HG03060 (cell line): ENCODE results near the gene EEF2.

Experiments used
- ATAC-seq: cut with Tn5 transposase; IDR thresholded peaks from one replicate; pipeline ENCODE4 v1.9.1; 2021; ENCODE audit warnings: low read depth, moderate number of reproducible peaks; ENCODE audit not compliant: unreplicated experiment

EEF2 gene

DNA sequence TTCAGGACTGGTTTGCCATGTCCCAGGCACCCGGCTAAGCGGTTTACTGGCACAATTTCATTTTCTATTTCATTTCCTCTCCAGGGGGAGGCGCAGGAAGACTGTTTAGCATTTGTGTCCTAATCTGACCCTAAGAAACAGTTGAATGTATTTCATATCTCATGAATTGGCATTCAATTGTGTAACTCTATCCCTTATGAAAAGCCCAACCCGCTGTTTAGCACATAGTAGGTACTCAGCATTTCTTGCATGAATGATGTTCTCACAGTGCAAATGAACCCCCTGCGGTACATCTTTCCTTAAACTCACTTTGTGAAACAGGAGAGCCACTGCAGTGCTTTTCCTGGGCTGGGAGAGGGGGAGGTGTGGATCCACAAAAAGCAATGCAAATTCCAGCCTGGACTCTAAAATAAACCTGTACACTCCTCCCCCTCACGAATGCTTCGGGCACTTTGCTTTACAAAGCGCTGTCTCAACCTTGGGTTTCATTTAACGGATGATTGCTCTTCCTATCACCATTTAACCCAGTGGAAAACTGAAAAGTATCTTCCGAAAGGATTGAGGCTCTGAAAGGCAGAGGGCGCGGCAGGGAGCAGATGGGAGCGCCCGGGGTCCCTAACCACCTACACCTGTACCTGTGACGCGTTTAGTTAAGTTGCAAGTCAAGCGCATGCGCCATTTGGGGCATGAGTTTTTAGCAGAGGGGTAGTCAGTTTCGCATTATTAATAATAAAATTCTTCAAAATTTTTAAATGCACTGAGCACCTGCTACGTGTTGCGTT is 1.2 kb upstream of the EEF2 start:
- ATAC-seq, result no peak

- no peak for ATAC-seq
Observed at GRCh38 chr19:3985643-3986259, 488 bp upstream of the EEF2 start.

- no peak for ATAC-seq
Observed at GRCh38 chr19:3984584-3984907, 717 bp downstream of the EEF2 start.

GRCh38 chr19:3983936-3984583 is 1.2 kb downstream of the EEF2 start:
- no peak for ATAC-seq

DNA sequence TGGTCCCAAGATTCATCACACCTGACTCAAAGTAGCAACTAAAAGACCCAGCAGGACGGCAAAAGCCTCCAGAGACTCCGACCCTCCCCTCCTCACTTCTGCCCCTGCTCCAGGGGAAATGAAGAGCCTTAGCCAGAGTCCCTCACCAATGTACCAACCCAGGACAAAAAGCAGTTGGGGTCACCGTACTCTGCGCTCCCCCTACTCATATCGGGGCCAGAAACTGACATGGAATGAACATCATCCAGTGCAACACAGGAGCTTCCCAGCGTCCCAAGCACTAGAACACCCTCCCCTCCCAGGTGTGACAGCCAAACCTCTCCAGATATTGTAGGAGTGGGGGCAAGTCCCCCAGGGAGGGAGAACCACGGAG is 1.7 kb downstream of the EEF2 start:
- no peak for ATAC-seq

GRCh38 chr19:3982701-3983541 is 2.3 kb downstream of the EEF2 start:
- no peak for ATAC-seq

- no peak for ATAC-seq
Observed at GRCh38 chr19:3981736-3982681, 3.3 kb downstream of the EEF2 start.

GRCh38 chr19:3981373-3981735 is 3.9 kb downstream of the EEF2 start:
- ATAC-seq, result no peak

GRCh38 chr19:3980353-3981251 is 4.7 kb downstream of the EEF2 start:
- no peak for ATAC-seq

GRCh38 chr19:3979674-3980352 is 5.5 kb downstream of the EEF2 start:
- no peak for ATAC-seq

DNA sequence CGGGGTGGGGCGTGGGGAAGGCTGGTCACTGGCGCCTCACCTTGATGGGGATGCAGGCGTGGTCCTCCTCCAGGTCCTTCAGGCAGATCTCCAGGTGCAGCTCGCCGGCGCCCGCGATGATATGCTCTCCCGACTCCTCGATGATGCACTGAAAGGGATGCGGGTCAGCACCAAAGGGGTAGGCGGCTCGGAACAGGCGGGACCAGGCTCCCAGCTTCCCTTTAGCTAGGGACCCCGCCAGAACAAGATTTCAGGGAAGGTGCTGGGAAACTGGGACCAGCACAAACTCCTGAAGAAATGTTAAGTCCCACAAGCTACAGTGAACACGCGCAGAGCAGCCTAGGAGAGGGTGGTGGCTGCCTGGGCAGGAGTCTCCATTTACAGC is 6.0 kb downstream of the EEF2 start:
- ATAC-seq, result no peak

GRCh38 chr19:3978145-3978544 is 7.1 kb downstream of the EEF2 start:
- no peak for ATAC-seq

DNA sequence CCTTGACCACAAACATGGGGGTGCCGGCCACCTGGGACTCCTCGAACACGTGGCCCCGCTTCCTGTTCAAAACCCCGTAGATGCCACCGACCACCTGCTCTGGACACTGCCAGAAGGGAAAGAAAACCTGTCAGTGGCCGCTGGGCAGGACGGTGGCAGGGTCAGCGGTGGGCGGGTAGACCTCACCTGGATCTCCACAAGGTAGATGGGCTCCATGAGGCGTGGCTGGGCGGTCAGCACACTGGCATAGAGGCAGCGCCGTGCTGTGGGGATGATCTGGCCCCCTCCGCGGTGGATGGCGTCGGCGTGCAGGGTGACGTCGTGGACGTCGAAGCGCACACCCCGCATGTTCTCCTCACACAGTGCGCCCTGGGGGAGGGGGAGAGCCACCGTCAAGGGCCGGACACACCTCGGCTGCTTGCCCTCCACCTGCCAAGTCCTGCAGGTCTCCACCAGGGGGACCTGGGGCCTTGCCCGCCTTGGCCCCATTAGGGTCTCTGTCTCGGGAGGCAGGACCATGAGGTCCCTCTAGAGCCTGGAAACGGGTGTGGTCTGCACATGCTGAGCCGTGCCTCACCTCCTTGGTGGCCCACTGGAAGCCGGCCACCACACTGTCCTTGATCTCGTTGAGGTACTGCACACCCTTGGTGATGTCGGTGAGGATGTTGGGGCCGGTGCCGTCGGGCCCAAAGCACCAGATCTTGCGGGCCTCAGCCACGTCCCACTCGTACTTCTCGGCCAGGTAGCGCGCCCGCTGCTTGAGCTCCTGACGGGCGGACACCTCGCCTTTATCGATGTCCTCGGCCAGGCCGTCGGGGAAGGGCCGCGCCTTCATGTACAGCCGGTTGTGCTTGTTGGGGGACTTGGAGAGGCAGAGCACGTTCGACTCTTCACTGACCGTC is 7.8 kb downstream of the EEF2 start:
- ATAC-seq, result no peak

DNA sequence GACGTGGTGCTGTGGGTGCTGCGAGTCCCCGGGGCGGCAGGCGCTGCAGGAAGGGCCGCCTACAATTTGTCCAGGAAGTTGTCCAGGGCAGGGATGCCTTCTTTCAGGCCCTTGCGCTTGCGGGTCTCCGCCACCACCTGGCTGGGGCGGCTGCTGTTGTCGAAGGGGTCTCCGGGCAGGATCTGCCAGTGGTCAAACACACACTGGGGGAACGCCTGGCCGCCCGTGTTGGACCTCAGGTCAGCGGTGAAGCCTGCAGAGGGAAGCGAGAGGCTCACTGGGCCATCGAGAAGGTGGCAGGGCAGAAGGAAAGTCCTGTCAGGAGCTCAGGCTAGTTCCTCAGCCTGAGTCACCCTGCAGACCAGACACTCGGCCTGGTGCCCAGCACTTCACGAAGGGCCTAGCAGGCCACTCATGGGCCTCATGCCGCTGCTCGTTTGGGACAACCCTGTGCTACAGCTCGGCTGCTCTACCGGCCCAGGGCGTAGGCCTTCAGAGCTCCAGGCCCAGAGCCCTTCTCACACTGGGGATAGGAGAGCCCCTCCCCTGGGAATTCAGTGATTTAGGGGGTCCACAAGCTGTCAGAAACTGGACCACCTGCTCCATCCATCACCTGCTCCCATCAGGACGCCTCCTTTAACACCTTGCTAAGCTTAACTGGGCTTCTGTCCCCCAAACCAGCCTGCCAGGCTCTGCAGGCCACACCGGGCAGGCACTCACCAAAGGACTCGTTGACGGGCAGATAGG is 8.6 kb downstream of the EEF2 start:
- no peak for ATAC-seq

DNA sequence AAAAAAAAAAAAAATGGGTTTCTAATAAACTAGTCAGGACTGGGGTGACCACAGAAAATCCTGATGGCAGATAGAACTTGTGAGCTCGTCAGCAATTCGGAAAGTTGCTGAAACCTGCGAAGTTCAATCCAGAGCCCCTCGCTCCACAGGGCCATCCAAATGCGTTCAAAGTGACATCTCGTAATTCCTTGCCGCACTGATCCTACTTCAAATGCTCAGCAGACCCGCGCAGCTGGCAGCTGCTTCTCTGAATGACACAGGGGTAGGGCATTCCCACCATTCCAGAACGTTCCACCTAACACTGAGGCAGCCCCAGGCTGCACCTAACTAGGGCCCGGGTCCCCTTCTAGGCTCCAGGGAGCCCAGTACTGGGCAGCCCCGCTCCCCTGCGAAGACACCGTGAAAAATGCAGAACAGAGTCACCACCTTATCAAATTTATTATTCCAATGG is 9.6 kb downstream of the EEF2 start:
- ATAC-seq, result no peak

DNA sequence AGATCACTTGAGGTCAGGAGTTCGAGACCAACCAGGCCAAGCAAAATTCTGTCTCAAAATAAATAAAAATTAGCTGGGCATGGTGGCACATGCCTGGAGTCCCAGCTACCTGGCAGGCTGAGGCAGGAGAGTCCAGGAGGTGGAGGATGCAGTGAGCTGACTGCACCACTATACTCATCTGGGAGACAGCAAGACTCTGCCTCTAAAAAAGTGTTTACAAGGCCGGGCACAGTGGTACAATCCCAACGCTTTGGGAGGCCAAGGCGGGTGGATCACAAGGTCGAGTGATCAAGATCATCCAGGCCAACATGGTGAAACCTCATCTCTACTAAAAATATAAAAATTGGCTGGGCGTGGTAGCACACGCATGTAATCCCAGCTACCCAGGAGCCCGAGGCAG is 10.1 kb downstream of the EEF2 start:
- ATAC-seq, result no peak
